HT1080 (cell line): ENCODE data around the gene DNM3. TPM values are rescaled to one million over a fixed set of nuclear protein-coding genes. Genes with fewer than 3 reads are reported as not detected.
"Not testable (repeated sequence)": the region's sequence is repeated elsewhere in the genome, so short reads cannot be mapped to it uniquely, and the experiment has no call there.

Experiments used
- DNase-seq: peaks from one replicate; pipeline ENCODE4 v3.0.0-alpha.2; 2015; ENCODE audit warnings: low read depth
- total RNA-seq: library from RNA; depleted of rRNA; stranded (reverse); fragments of >200 nt; shearing (Covaris generic); gene quantifications from 2 replicates; pipeline ENCODE4 v1.2.3, GENCODE V29; 2014

DNM3 gene
- total RNA-seq, 1 experiment from 2014 or later: 1.8 TPM

DNA sequence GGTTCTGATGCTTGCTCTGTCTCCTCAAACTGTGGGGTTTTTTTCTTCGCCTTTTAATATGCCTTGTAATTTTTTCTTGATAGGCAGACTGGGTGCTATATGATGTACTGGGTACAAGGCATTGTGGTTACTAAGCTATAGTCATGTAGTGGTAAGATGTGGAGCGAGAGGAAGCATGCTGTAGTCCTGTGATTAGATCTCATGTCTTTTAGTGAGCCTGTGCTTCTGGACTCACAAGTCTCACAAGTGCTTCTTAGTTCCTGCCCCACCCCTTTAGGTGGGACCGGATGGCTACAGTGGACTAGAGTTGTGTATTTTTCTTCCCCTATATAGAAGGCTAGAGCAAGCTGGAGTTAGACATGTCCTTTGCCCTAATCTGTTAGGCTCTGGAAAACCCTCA, 178.7 kb downstream of the DNM3 start:
- no peak for DNase-seq

DNA sequence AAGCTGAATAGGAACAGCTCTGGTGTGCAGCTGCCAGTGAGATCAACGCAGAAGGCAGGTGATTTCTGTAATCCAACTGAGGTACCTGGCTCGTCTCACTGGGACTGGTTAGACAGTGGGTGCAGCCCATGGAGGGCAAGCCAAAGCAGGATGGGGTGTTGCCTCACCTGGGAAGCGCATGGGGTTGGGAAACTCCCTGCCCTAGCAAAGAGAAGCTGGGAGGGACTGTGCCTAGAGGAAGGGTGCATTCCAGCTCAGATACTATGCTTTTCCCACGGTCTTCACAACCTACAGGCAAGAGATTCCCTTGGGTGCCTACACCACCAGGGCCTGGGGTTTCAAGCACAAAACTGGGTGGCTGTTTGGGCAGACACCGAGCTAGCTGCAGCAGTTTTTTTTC, 183.2 kb downstream of the DNM3 start:
- DNase-seq: no peak

- not testable (repeated sequence) for DNase-seq
Observed at GRCh38 chr1:172024944-172025738, 183.8 kb downstream of the DNM3 start.

DNA sequence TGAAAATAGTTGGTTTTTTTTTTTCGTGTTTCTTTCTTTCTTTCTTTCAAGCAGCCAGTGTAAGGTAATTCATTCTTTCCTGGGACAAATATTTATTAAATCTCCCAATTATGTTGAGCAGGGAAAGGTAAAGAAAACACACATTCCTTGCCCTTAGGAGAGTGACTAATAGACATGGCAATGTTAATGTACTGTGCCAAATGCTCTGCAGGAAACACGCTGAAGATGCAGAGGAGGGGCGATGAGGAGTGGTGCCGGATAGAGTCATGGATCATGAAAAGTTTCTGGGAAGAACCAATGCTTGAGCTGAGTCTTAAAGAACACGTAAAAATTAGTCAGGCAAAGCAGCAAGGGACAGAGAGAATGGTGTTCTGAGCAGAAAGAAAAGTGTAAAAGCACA, 199.2 kb downstream of the DNM3 start:
- peak; percentile 73 for DNase-seq

DNA sequence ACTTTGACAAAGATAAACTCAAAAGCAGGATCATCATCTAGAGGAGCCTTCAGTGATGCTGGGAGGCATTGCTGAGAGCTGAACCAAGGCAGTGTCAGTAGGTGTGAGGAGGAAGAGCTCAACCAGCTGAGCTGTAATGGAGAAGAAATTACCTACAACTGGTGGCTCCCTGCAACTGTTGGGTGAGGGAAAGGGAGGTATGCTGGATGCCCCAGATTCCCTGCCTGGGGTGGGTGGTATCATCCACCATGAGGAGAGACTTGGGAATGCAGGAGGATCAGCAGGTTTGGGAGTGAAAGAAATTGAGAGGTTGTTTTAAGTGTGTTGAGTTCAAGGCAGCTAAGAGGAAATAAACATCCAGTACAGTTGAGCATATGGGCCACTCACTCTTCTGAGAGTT, 199.8 kb downstream of the DNM3 start:
- no peak for DNase-seq

- DNase-seq: no peak
Observed at GRCh38 chr1:172041742-172042141, 200.4 kb downstream of the DNM3 start.

DNA sequence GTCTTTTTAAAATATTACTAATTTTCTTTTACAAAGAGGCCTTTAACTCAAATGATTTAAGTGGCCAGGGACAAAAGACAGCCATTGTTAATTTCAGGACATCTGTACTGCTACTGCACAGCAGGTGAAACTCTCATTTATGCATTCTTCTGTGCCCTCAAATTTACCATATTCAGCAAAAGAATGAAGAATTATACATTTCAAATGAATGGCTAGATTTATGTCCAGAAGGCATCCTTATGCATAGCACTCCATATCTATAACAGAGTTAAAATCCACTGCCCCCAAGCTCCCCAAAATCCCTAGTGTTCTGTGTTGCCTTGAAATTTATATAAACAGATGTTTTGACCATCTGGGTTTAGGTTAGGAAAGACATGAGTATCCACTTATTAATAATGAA, 202.6 kb downstream of the DNM3 start:
- DNase-seq: no peak

DNA sequence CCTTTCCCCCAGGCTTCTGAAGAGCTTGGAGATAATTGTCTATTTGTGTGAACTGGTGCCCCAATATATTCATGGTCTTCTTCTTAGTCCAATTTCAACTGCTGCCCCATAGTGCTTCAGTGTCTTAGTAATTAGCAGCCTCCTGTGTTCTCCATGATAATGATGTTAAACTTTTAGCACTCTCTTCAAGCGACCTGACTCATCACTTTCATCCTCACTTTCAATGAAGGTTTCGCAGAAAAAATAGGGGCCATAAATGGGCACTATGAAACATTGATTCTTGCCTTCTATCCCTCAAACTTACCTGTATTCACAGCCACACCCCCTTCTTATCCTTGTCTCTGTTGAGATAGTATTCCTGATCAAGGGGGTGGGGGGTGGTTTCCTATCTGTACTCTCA, 210.6 kb downstream of the DNM3 start:
- DNase-seq: no peak

DNA sequence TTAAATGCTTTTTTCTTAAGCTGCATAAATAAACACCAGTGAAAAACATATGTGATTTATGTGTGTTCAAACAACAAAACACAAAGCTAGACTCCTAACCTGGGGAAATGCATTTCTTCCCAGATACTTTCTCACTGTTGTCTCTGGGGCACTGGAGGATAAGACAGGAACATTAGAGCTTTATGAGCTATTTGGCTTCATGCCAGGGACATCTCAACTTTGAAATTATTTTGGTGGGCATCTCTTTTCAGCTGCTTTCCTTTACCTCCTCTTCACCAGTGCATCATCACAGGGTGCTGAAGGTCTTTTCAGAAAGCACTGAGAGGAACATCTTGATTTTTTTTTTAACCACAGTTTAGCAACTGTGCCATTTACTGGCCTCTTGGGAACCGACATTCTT, 212.9 kb downstream of the DNM3 start:
- DNase-seq: no peak

DNA sequence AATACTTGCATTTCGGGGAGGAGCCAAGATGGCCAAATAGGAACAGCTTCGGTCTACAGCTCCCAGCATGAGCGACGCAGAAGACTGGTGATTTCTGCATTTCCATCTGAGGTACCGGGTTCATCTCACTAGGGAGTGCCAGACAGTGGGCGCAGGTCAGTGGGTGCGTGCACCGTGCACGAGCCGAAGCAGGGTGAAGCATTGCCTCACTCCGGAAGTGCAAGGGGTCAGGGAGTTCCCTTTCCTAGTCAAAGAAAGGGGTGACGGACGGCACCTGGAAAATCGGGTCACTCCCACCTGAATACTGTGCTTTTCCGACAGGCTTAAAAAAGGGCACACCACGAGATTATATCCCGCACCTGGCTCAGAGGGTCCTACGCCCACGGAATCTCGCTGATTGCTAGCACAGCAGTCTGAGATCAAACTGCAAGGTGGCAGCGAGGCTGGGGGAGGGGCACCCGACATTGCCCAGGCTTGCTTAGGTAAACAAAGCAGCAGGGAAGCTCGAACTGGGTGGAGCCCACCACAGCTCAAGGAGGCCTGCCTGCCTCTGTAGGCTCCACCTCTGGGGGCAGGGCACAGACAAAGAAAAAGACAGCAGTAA, 214.6 kb downstream of the DNM3 start:
- DNase-seq: not testable (repeated sequence)

- no peak for DNase-seq
Observed at GRCh38 chr1:172068334-172068733, 227.0 kb downstream of the DNM3 start.

DNA sequence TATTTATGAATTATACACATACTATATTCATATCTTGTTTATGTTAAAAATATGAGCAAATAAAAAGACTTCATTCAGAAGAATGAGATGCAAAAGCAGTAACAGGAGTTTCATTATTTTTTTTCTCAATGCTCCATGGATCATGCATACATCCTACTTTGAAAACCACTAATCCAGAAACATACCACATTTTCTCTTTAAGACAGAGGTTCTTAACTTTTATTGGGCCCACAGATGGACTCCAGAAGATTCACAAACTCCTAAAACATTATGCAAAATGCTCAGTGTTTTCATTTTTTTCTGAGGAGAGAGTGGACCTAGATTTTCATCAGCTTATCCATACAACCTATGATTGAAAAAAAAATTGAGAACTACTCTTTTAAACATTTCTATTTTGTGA, 227.8 kb downstream of the DNM3 start:
- no peak for DNase-seq

DNA sequence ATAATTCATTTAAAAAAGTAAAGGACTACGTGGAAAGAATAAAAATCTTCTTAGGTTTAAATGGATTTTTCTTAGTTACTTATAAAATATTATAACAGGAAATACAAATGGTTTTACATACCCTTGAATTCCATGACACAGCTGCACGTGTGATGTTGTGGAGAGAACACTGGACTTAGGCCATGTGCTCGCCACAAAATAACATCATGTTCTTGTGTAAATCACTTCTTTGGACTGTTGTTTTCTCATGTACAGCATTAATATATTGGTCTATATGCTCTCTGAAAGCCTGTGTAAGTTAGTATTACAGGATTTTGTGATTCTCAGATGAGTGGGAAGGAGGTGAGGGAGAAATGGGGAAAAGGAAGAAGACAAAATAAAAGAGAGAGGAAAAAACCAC, 228.2 kb downstream of the DNM3 start:
- DNase-seq: no peak

GRCh38 chr1:172070055-172070454, 228.8 kb downstream of the DNM3 start:
- DNase-seq: no peak

DNA sequence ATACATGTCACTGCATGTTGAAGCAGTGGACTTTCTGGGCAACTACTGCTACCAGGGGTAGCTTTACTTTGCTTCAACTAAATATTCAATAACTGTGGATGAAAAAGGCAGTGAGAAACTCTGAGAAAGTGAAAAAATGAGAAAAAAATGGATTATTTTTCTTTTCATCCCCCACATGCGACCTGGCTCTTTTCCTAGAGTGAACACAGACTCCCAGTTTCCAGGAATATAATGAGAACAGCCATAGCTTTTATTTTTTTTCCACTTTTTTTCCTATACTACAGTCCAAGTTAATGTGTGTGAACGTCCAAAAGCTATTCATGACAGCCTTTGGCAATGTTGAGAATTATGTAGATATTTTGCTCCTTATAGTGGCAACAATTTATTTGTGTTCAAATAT, 230.4 kb downstream of the DNM3 start:
- no peak for DNase-seq

DNA sequence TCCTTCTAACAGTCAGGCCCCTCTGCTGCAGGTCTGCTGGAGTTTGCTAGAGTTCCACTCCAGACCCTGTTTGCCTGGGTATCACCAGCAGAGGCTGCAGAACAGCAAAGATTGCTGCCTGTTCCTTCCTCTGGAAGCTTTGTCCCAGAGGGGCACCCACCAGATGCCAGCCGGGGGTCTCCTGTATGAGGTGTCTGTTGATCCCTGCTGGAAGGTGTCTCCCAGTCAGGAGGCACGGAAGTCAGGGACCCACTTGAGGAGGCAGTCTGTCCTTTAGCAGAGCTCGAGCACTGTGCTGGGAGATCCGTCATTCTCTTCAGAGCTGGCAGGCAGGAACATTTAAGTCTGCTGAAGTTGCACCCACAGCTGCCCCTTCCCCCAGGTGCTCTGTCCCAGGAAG, 238.6 kb downstream of the DNM3 start:
- DNase-seq: not testable (repeated sequence)

GRCh38 chr1:172083191-172083590, 241.9 kb downstream of the DNM3 start:
- DNase-seq: no peak

DNA sequence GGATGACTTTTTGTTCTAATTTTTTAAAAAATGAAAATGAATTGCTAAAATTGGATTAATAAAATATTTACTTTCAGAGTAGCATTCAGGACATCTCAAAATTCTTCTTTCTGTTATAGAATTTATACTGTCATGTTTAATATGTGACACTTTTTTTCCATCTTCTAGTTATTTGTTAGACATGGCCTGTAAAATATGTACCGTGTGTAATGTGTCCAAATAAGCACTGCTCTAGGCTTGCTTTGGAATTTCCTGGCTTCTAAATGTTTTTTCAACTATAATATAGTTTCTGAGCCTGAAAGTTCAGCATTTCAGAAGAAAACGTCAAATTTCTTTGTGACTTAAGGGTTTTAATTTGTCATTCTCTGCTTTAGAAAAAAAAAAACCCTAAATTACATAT, 243.6 kb downstream of the DNM3 start:
- DNase-seq: no peak

GRCh38 chr1:172085317-172085716, 244.0 kb downstream of the DNM3 start:
- no peak for DNase-seq

GRCh38 chr1:172086137-172086536, 244.8 kb downstream of the DNM3 start:
- DNase-seq: no peak

DNA sequence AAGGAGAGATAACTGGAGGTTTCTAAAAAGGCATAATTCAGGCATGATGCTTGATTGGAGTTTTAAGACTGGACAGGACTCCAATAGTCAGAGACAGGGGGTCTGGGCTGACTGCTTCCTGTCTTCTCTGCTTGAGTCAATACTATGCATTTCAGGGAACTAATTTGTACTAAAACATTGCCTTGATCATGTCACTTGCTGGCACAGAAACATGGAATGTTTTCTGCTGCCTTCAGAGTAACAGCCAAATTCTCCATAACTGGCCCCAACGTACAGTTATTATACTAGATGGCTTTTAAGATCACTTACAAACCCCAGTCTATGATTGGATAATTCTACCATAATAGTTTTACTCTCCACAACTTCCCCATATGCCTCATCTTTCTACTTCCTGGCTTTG, 247.0 kb downstream of the DNM3 start:
- DNase-seq: no peak

GRCh38 chr1:172089768-172090510, 248.6 kb downstream of the DNM3 start:
- DNase-seq: peak; percentile 56

- no peak for DNase-seq
Observed at GRCh38 chr1:172090511-172090817, 249.2 kb downstream of the DNM3 start.
